Loucy (cell line): ENCODE results near the gene FXYD6.

ENCODE experiments used
- CTCF ChIP-seq: fragments of 200-600 bp; sonication (generic); conservative IDR thresholded peaks from 2 replicates; pipeline ENCODE4 v1.5.1; 2014; ENCODE audit warnings: mild to moderate bottlenecking, antibody characterized with exemption, low read length
- EZH2phosphoT487 ChIP-seq: fragments of 200-600 bp; IDR thresholded peaks from 2 replicates; pipeline ENCODE4 v1.6.1; 2018; ENCODE audit warnings: antibody characterized with exemption, mild to moderate bottlenecking, moderate library complexity, borderline replicate concordance

GRCh38 chr11:117869604-117870003, 6.9 kb downstream of the FXYD6 start:
- TF ChIP-seq CTCF = no peak
- no peak for TF ChIP-seq EZH2phosphoT487
